Stomach smooth muscle (tissue), 2 donors: ENCODE data around the gene SYNJ1.
"Not testable (repeated sequence)": the region's sequence is repeated elsewhere in the genome, so short reads cannot be mapped to it uniquely, and the experiment has no call there.

Experiments used
- H3K27ac ChIP-seq: one replicate; pipeline ENCODE4 v1.7.0; 2013; ENCODE audit warnings: mild to moderate bottlenecking, low read length, inconsistent platforms
- H3K27me3 ChIP-seq, 2 donors: one replicate each; pipeline ENCODE4 v1.7.0; 2013; ENCODE audit warnings: low read length in 2 of 2; ENCODE audit not compliant: insufficient read depth in 2 of 2, control insufficient read depth in 1 of 2
- H3K36me3 ChIP-seq, 2 donors: one replicate each; pipeline ENCODE4 v1.7.0; 2013; ENCODE audit warnings: low read length in 2 of 2; ENCODE audit not compliant: control insufficient read depth in 2 of 2, insufficient read depth in 2 of 2
- H3K4me1 ChIP-seq: one replicate; pipeline ENCODE4 v1.7.0; 2013; ENCODE audit warnings: low read length; ENCODE audit not compliant: control insufficient read depth, insufficient read depth
- H3K4me3 ChIP-seq, 2 donors: one replicate each; pipeline ENCODE4 v1.7.0; 2013; ENCODE audit warnings: low read length in 2 of 2
- H3K9ac ChIP-seq, 2 donors: one replicate each; pipeline ENCODE4 v1.7.0; 2013; ENCODE audit warnings: low read length in 2 of 2, mild to moderate bottlenecking in 1 of 2
- H3K9me3 ChIP-seq, 2 donors: one replicate each; pipeline ENCODE4 v1.7.0; 2013; ENCODE audit warnings: low read length in 2 of 2; ENCODE audit not compliant: control insufficient read depth in 2 of 2
- donor health status: healthy.
- donor health status: Pancreatic carcinoma.

SYNJ1 gene, protein sequence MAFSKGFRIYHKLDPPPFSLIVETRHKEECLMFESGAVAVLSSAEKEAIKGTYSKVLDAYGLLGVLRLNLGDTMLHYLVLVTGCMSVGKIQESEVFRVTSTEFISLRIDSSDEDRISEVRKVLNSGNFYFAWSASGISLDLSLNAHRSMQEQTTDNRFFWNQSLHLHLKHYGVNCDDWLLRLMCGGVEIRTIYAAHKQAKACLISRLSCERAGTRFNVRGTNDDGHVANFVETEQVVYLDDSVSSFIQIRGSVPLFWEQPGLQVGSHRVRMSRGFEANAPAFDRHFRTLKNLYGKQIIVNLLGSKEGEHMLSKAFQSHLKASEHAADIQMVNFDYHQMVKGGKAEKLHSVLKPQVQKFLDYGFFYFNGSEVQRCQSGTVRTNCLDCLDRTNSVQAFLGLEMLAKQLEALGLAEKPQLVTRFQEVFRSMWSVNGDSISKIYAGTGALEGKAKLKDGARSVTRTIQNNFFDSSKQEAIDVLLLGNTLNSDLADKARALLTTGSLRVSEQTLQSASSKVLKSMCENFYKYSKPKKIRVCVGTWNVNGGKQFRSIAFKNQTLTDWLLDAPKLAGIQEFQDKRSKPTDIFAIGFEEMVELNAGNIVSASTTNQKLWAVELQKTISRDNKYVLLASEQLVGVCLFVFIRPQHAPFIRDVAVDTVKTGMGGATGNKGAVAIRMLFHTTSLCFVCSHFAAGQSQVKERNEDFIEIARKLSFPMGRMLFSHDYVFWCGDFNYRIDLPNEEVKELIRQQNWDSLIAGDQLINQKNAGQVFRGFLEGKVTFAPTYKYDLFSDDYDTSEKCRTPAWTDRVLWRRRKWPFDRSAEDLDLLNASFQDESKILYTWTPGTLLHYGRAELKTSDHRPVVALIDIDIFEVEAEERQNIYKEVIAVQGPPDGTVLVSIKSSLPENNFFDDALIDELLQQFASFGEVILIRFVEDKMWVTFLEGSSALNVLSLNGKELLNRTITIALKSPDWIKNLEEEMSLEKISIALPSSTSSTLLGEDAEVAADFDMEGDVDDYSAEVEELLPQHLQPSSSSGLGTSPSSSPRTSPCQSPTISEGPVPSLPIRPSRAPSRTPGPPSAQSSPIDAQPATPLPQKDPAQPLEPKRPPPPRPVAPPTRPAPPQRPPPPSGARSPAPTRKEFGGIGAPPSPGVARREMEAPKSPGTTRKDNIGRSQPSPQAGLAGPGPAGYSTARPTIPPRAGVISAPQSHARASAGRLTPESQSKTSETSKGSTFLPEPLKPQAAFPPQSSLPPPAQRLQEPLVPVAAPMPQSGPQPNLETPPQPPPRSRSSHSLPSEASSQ (N-terminal part only)

DNA sequence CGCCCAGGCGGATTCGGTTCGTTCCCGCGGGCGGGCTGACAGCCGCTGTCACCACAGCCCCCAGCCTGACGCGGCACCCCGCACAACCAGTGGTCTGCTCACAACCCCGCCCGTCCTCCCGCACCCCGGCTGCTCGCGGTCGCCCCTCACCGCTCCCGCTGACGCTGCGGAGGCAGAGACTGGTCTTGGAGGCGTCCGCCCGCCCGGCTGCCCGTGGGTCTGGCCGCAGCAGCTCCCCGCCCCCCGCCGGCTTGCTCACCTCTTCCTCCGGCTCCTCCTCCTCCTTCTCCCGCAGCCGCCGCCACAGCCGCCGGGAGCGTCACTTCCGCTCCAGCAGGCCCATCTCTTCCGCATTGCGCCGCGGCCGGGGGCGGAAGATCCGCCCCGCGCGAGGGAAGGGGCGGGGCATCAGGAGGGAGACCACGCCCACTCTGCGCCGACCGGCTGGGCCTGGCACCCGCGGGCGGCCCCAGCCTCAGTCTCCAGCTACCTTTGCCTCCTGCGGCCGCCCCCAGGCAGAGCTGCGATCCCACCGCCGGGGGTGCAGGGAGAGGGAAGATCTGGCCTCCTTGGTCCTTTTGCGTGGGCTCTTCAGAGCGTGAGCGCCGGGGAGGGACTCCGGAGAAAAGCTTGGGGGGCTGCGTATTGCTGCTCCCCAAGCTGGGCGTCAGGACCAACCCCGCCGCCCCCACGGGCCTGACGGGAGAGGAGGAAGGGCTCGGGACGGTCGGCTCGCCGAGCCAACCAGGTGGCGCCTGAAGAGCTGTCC, at the start of gene SYNJ1:
Gene SYNJ1, minus strand, starts transcription at position 327 of the 769 bp plus-strand sequence. CDS start 1,118 bp downstream, outside the sequence.
- H3K36me3 ChIP-seq: no peaks in the 10 kb centered on the region
- H3K4me1 ChIP-seq: peaks cover 12% of the 10 kb centered on the region
- H3K9ac ChIP-seq: peak within 1 kb of the TSS; percentile 76 to 80
- peak within 1 kb of the TSS; percentile 84 for H3K27ac ChIP-seq
- H3K9me3 ChIP-seq: no peaks in the 10 kb centered on the region
- no peaks in the 10 kb centered on the region for H3K27me3 ChIP-seq
- peak within 1 kb of the TSS; percentile 84 to 90 for H3K4me3 ChIP-seq

DNA sequence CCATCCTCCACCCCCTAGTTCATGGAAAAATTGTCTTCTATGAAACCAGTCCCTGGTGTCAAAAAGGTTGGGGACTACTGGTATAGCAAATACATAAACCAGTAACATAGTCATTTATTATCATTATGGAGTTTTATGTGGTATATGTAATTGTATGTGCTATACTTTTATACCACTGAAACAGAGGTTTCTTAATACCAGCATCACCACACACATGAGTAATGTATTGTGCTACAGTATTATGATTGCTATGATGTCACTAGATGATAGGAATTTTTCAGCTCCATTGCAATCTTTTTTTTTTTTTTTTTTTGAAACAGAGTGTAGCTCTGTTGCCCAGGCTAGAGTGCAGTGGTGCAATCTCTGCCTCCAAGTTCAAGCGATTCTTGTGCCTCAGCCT, 49.5 kb upstream of the SYNJ1 start:
- Histone ChIP-seq H3K27ac (no peak overlapping the region), H3K27me3 (no peaks in the 10 kb centered on the region), H3K36me3 (no peaks in the 10 kb centered on the region), H3K4me3 (no peak overlapping the region), H3K9ac (no peak overlapping the region), H3K9me3 (no peaks in the 10 kb centered on the region), H3K4me1 (peaks cover 2% of the 10 kb centered on the region)

DNA sequence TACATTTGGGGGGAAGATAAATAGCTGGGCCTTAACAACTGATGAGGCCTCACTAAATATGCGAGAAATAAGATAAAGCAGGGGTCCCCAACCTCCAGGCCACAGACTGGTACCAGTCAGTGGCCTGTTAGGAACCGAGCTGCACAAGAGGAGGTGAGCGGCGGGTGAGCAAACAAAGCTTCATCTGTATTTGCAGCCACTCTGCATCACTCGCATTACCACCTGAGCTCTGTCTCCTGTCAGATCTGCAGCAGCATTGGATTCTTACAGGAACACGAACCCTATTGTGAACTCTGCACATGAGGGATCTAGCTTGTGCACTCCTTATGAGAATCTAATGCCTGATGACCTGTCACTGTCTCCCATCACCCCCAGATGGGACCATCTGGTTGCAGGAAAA, 48.9 kb upstream of the SYNJ1 start:
- Histone ChIP-seq H3K9ac (no peak overlapping the region), H3K4me1 (peaks cover 2% of the 10 kb centered on the region), H3K36me3 (no peaks in the 10 kb centered on the region), H3K27ac (no peak overlapping the region), H3K27me3 (no peaks in the 10 kb centered on the region), H3K9me3 (no peaks in the 10 kb centered on the region), H3K4me3 (no peak overlapping the region)

DNA sequence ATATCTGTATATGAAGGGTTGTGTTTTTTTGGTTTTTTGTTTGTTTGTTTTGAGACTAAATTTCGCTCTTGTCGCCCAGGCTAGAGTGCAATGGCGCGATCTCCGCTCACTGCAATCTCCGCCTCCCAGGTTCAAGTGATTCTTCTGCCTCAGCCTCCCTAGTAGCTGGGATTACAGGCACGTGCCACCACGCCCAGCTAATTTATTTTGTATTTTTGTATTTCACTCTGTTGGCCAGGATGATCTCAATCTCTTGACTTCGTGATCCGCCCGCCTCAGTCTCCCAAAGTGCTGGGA, 45.2 kb upstream of the SYNJ1 start:
- H3K4me3 ChIP-seq: peak overlapping the region in 1 of 2 donors; percentile 90
- not testable (repeated sequence) for H3K27ac ChIP-seq, H3K36me3 ChIP-seq, H3K9ac ChIP-seq, H3K27me3 ChIP-seq, H3K9me3 ChIP-seq, H3K4me1 ChIP-seq

DNA sequence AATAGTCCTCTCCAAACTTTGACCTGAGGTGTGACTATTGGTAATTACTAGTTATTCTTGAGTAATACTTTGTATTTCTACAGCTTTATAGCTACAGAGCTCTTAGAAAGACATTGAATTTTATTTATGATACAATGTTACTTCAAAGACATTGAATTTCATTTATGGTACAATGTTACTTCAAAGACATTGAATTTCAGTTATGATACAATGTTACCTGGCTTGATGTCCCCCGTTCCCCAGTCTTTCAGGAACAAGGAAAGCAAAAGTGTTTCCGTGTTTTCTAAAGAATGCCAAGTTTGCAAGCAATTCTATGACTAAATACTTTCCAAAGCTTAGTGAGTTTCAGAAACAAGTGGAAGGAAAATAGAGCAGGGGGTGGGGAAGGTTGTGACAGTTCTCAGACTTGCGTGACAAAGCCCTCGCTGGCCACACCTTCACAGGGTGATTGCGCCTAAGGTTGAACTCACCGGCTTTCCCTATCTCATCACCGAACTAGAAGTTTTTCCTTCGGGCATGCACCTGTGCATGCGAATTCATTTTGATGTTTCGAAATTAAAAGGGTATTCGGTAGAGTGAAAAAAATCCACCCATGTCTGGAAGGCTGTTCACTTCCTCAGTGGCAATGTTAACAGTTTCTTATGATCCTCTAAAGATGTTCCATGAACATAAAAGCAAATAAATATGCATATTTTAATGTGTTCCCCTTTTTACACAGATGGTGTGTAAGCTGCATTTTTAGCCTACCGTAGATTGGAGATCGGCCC, 44.7 kb upstream of the SYNJ1 start:
- H3K27me3 ChIP-seq: no peaks in the 10 kb centered on the region
- no peaks in the 10 kb centered on the region for H3K36me3 ChIP-seq
- peak overlapping the region; percentile 88 to 90 for H3K9ac ChIP-seq
- H3K4me1 ChIP-seq: peaks cover 10% of the 10 kb centered on the region
- peak overlapping the region; percentile 86 to 90 for H3K4me3 ChIP-seq
- no peaks in the 10 kb centered on the region for H3K9me3 ChIP-seq
- H3K27ac ChIP-seq: peak overlapping the region; percentile 86

DNA sequence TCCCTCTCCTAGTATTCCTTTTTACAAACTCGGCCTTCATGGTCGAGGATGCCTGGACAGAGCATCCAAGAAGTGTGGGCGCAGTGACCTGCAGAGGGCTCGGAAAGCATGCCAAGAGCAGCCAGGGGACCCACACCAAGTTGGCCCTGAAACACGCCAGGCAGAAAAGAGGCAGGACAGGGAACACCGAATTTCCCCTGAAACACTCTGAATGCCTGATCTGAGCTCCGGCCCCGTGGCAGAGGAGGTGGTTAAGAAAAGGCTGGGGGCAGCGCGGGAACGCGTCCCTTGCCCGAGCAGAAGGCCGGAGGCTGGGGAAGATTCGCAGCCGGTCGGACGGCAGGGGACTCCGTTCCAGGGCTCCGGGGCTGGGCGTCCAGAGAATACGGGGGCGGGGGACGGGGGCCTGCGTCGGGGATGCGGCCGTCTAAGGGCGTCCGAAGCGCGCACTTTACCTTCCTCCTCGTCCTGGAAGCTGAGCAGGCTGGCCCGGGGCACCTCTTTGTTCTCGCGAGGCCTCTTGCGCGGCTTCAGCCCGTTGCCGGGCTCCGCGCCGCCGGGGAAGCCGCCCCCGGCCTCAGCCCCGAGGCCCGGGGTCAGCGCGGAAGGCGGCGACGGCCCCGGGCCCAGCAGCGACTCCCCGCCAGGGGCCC, 43.2 kb upstream of the SYNJ1 start:
- Histone ChIP-seq H3K4me1 (peaks cover 10% of the 10 kb centered on the region), H3K27me3 (no peaks in the 10 kb centered on the region), H3K36me3 (no peaks in the 10 kb centered on the region), H3K9ac (peak overlapping the region; percentile 79 to 90), H3K9me3 (no peaks in the 10 kb centered on the region), H3K4me3 (peak overlapping the region; percentile 66 to 90), H3K27ac (peak overlapping the region; percentile 58)

DNA sequence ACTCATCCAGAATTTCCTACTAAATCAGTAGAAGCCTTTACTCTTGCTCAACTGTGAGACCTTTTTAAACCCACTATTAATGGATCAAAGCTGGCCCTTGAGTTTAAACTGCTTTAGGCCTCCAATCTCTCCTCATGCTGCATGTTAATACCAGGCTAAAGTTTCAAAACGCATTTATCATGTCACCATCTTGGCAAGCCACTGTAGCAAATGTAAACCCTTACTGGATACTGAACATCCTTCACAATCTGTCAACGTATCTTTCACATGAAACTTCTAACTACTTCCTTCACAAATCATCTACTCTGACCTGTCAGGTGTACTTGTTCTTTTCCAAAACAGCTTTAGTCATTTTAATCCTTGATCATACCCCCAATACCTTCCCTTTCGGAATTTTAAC, 40.7 kb upstream of the SYNJ1 start:
- peak overlapping the region in 1 of 2 donors; percentile 10 for H3K9ac ChIP-seq
- peaks cover 0 to under 1% of the 10 kb centered on the region in 2 donors for H3K36me3 ChIP-seq
- peaks cover 10% of the 10 kb centered on the region for H3K4me1 ChIP-seq
- no peak overlapping the region for H3K27ac ChIP-seq
- no peak overlapping the region for H3K4me3 ChIP-seq
- no peaks in the 10 kb centered on the region for H3K27me3 ChIP-seq
- no peaks in the 10 kb centered on the region for H3K9me3 ChIP-seq

DNA sequence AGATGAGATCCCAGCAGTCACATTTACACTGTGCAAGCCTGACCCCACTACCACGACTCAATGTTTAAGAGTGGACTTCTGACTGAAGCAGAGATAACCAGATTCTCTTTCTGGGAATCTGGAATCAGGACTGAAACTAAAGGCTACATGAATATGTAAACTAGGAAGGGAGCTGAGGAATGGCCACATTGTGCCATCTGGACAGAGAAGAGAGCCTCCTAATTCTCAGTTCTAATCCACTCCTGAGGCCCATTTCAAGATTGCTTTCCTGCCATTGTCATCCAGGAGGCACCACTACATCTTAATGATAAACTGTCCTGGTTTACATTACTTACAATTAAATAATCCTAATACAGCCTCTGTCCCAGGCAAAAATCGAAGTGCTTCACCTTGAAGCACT, 37.2 kb upstream of the SYNJ1 start:
- Histone ChIP-seq H3K27me3 (no peaks in the 10 kb centered on the region), H3K36me3 (peaks cover 16 to 20% of the 10 kb centered on the region in 2 donors), H3K4me1 (no peaks in the 10 kb centered on the region), H3K9ac (no peak overlapping the region), H3K9me3 (no peaks in the 10 kb centered on the region), H3K27ac (no peak overlapping the region), H3K4me3 (no peak overlapping the region)

DNA sequence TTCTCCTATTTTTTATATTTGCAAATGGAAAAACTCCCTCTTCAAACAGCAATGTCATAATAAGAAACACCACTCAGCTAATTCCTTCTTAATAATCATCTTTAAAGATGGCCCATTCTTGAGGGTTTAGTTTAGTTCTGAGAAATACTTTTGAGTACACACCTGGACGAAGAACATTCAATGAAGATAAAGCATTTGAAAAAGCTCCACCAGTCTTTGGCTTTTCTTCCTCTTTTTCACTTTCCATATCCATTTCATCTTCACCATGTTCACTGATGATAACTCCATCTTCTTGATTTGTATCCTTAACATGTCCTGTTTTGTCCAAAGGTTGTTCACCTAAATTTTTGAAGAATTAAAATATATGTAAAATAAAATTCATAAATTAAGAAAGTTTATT, 36.4 kb upstream of the SYNJ1 start:
- H3K4me3 ChIP-seq: no peak overlapping the region
- no peak overlapping the region for H3K9ac ChIP-seq
- no peaks in the 10 kb centered on the region for H3K4me1 ChIP-seq
- no peaks in the 10 kb centered on the region for H3K9me3 ChIP-seq
- H3K36me3 ChIP-seq: peaks cover 24 to 27% of the 10 kb centered on the region in 2 donors
- no peak overlapping the region for H3K27ac ChIP-seq
- no peaks in the 10 kb centered on the region for H3K27me3 ChIP-seq
